Prostate gland (tissue), 2 donors: ENCODE results near the gene SCEL. TPM values are rescaled to one million over a fixed set of nuclear protein-coding genes. Genes with fewer than 3 reads are reported as not detected.

Experiments
- DNase-seq: peaks from one replicate; pipeline ENCODE4 v3.0.0-alpha.2; 2019; ENCODE audit warnings: low spot score
- H3K27ac ChIP-seq, 2 donors: fragments of 200-600 bp; sonication (generic); 2 replicates each; pipeline ENCODE4 v1.5.1; 2017 to 2019
- H3K27me3 ChIP-seq: fragments of 200-600 bp; sonication (generic); replicated peaks from 2 replicates; pipeline ENCODE4 v1.5.1; 2019; ENCODE audit not compliant: insufficient read depth
- H3K36me3 ChIP-seq, 2 donors: fragments of 200-600 bp; sonication (generic); 1 replicate in 1 of 2; 2 replicates in 1 of 2; pipeline versions ENCODE4 v1.5.1 to v1.8.1; 2017 to 2019
- H3K4me1 ChIP-seq: fragments of 200-600 bp; sonication (generic); replicated peaks from 2 replicates; pipeline ENCODE4 v1.5.1; 2019
- H3K4me3 ChIP-seq, 2 donors: fragments of 200-600 bp; sonication (generic); 2 replicates each; pipeline ENCODE4 v1.5.1; 2017 to 2019
- H3K9me3 ChIP-seq: fragments of 200-600 bp; sonication (generic); 2 replicates; pipeline ENCODE4 v1.5.1; 2017
- CTCF ChIP-seq, 4 experiments: fragments of 200-600 bp in 2 of 4; fragments of 450-650 bp in 2 of 4; sonication (generic) in 2 of 4; IDR thresholded peaks; 1 replicate in 3 of 4; 2 replicates in 1 of 4; pipeline ENCODE4 v1.5.1; 2016 to 2019; ENCODE audit warnings: antibody characterized with exemption in 4 of 4, mild to moderate bottlenecking in 2 of 4, moderate library complexity in 2 of 4
- POLR2A ChIP-seq: fragments of 450-650 bp; IDR thresholded peaks from one replicate; pipeline ENCODE4 v1.6.1; 2016; ENCODE audit warnings: antibody characterized with exemption, mild to moderate bottlenecking
- POLR2AphosphoS5 ChIP-seq: sonication (generic); formaldehyde crosslinking; IDR thresholded peaks from one replicate; pipeline ENCODE4 v1.6.1; 2017; ENCODE audit warnings: antibody characterized with exemption
- WGBS: methylation state at CpG from one replicate; pipeline ENCODE4 v1.1.5; 2018; 5-methylcytosine and 5-hydroxymethylcytosine counted together
- intact Hi-C: fragments of 100-400 bp; cut with DNase I; formaldehyde crosslinking; loops from one replicate; pipeline ENCODE4 v1.14.2; 2022
- total RNA-seq, 2 donors: library from RNA; depleted of rRNA; stranded (reverse); fragments of >200 nt; gene quantifications; one replicate each; pipeline ENCODE4 v1.1.0, GENCODE V29; 2016

SCEL gene
- total RNA-seq, 2 donors from 2014 or later = 0.09 to 2.3 TPM

GRCh38 chr13:77583581-77583980, 48.1 kb downstream of the SCEL start:
- 56% methylated on average over 3 of the region's 3 CpGs for WGBS
- H3K4me3 ChIP-seq = no peak overlapping the region
- H3K4me1 ChIP-seq = no peaks in the 10 kb centered on the region
- TF ChIP-seq POLR2A (no peak), POLR2AphosphoS5 (no peak), CTCF (IDR thresholded peaks at IDR 0.05) (no peak)
- H3K27ac ChIP-seq = no peak overlapping the region
- no peaks in the 10 kb centered on the region for H3K36me3 ChIP-seq
- DNase-seq = no peak
- intact Hi-C loops = no loop called here
- H3K27me3 ChIP-seq = no peaks in the 10 kb centered on the region
- no peaks in the 10 kb centered on the region for H3K9me3 ChIP-seq

GRCh38 chr13:77584106-77584505, 48.6 kb downstream of the SCEL start:
- WGBS = 41% methylated on average over 7 of the region's 7 CpGs
- H3K4me3 ChIP-seq = no peak overlapping the region
- H3K27ac ChIP-seq = no peak overlapping the region
- no peaks in the 10 kb centered on the region for H3K36me3 ChIP-seq
- no peaks in the 10 kb centered on the region for H3K27me3 ChIP-seq
- TF ChIP-seq CTCF (IDR thresholded peaks at IDR 0.05) = no peak
- no peak for TF ChIP-seq POLR2AphosphoS5
- TF ChIP-seq POLR2A = no peak
- H3K4me1 ChIP-seq = no peaks in the 10 kb centered on the region
- peak; percentile 25 for DNase-seq
- no peaks in the 10 kb centered on the region for H3K9me3 ChIP-seq
- intact Hi-C loops = no loop called here

- H3K4me1 ChIP-seq = no peaks in the 10 kb centered on the region
- no peaks in the 10 kb centered on the region for H3K9me3 ChIP-seq
- H3K27me3 ChIP-seq = no peaks in the 10 kb centered on the region
- H3K27ac ChIP-seq = no peak overlapping the region
- no peak for TF ChIP-seq POLR2A
- TF ChIP-seq POLR2AphosphoS5 = no peak
- TF ChIP-seq CTCF (IDR thresholded peaks at IDR 0.05) = no peak
- no peak for DNase-seq
- intact Hi-C loops = no loop called here
- no peaks in the 10 kb centered on the region for H3K36me3 ChIP-seq
- WGBS = 15% methylated on average over 2 of the region's 2 CpGs
- H3K4me3 ChIP-seq = no peak overlapping the region
Observed at GRCh38 chr13:77595166-77595810, 59.8 kb downstream of the SCEL start.

- H3K4me1 ChIP-seq = no peaks in the 10 kb centered on the region
- TF ChIP-seq POLR2A (no peak), CTCF (IDR thresholded peaks at IDR 0.05) (no peak), POLR2AphosphoS5 (no peak)
- H3K27me3 ChIP-seq = no peaks in the 10 kb centered on the region
- H3K27ac ChIP-seq = no peak overlapping the region
- intact Hi-C loops = no loop called here
- no peaks in the 10 kb centered on the region for H3K9me3 ChIP-seq
- WGBS = 55% methylated on average over 1 of the region's 1 CpG
- H3K4me3 ChIP-seq = no peak overlapping the region
- no peak for DNase-seq
- H3K36me3 ChIP-seq = no peaks in the 10 kb centered on the region
Observed at GRCh38 chr13:77596777-77597176, 61.3 kb downstream of the SCEL start.

- TF ChIP-seq POLR2A = no peak
- TF ChIP-seq CTCF (IDR thresholded peaks at IDR 0.05) = no peak
- no peak for TF ChIP-seq POLR2AphosphoS5
- H3K36me3 ChIP-seq = no peaks in the 10 kb centered on the region
- H3K4me1 ChIP-seq = no peaks in the 10 kb centered on the region
- H3K27ac ChIP-seq = no peak overlapping the region
- DNase-seq = no peak
- H3K27me3 ChIP-seq = no peaks in the 10 kb centered on the region
- H3K9me3 ChIP-seq = no peaks in the 10 kb centered on the region
- no peak overlapping the region for H3K4me3 ChIP-seq
- WGBS = 83% methylated on average over 2 of the region's 2 CpGs
- intact Hi-C loops = no loop called here
Observed at GRCh38 chr13:77599351-77599750, 63.8 kb downstream of the SCEL start.
